SK-N-SH treated with all-trans-retinoic acid at 6 μM for 48 hours (cell line): ENCODE results near the gene FGF22.

Source experiments
- ATAC-seq: fragments of 200-7000 bp; cut with Tn5 transposase; 3 replicates; pipeline ENCODE4 v1.9.1; 2020; ENCODE audit warnings: mild to moderate bottlenecking, moderate library complexity
- BACH2 ChIP-seq: fragments of 250-450 bp; sonication (Bioruptor Pico); IDR thresholded peaks from 2 replicates; pipeline ENCODE4 v1.9.0; 2021; ENCODE audit warnings: mild to moderate bottlenecking, borderline replicate concordance
- GLIS3 ChIP-seq: fragments of 250-450 bp; sonication (Bioruptor Pico); IDR thresholded peaks from 2 replicates; pipeline ENCODE4 v1.5.0; 2020; ENCODE audit warnings: mild to moderate bottlenecking, moderate library complexity
- OSR1 ChIP-seq: fragments of 250-450 bp; sonication (Bioruptor Pico); IDR thresholded peaks from 2 replicates; pipeline ENCODE4 v1.8.0; 2022; ENCODE audit warnings: moderate library complexity, mild to moderate bottlenecking, inconsistent platforms
- POU6F1 ChIP-seq: fragments of 250-450 bp; sonication (Bioruptor Pico); IDR thresholded peaks from 2 replicates; pipeline ENCODE4 v1.8.0; 2021; ENCODE audit warnings: low read depth, mild to moderate bottlenecking, moderate library complexity, borderline replicate concordance
- PPARA ChIP-seq: fragments of 250-450 bp; sonication (Bioruptor Pico); IDR thresholded peaks from 2 replicates; pipeline ENCODE4 v1.5.0; 2020; ENCODE audit warnings: mild to moderate bottlenecking, borderline replicate concordance
- RARB ChIP-seq: fragments of 250-450 bp; sonication (Bioruptor Pico); IDR thresholded peaks from 2 replicates; pipeline ENCODE4 v1.8.0; 2021; ENCODE audit warnings: mild to moderate bottlenecking, moderate library complexity
- SNAI2 ChIP-seq: fragments of 250-450 bp; sonication (Bioruptor Pico); IDR thresholded peaks from 2 replicates; pipeline ENCODE4 v1.5.0; 2020; ENCODE audit warnings: mild to moderate bottlenecking, moderate library complexity
- TCF4 ChIP-seq: fragments of 250-450 bp; sonication (Bioruptor Pico); IDR thresholded peaks from 2 replicates; pipeline ENCODE4 v1.8.0; 2021; ENCODE audit warnings: mild to moderate bottlenecking, moderate library complexity, borderline replicate concordance
- TOX ChIP-seq: fragments of 250-450 bp; sonication (Bioruptor Pico); IDR thresholded peaks from 2 replicates; pipeline ENCODE4 v1.8.0; 2021; ENCODE audit warnings: mild to moderate bottlenecking, moderate library complexity, borderline replicate concordance
- ZFP3 ChIP-seq: fragments of 250-450 bp; sonication (Bioruptor Pico); IDR thresholded peaks from 2 replicates; pipeline ENCODE4 v1.5.0; 2020; ENCODE audit warnings: mild to moderate bottlenecking, moderate library complexity
- ZFP30 ChIP-seq: fragments of 450-650 bp; formaldehyde crosslinking; IDR thresholded peaks from 2 replicates; pipeline ENCODE4 v1.5.0; 2022; ENCODE audit warnings: mild to moderate bottlenecking, moderate library complexity
- ZNF565 ChIP-seq: fragments of 450-650 bp; formaldehyde crosslinking; conservative IDR thresholded peaks from 2 replicates; pipeline ENCODE4 v1.5.0; 2020; ENCODE audit warnings: low read depth, mild to moderate bottlenecking, moderate library complexity
- ZNF8 ChIP-seq: fragments of 450-650 bp; formaldehyde crosslinking; IDR thresholded peaks from 2 replicates; pipeline ENCODE4 v1.5.0; 2020; ENCODE audit warnings: mild to moderate bottlenecking, moderate library complexity
- TF ChIP-seq, protein P1 (sequence below): fragments of 250-450 bp; sonication (Bioruptor Pico); IDR thresholded peaks from 2 replicates; pipeline ENCODE4 v1.5.1; 2021; ENCODE audit warnings: mild to moderate bottlenecking, moderate library complexity
- TF ChIP-seq, protein P2 (sequence below): fragments of 250-450 bp; sonication (Bioruptor Pico); IDR thresholded peaks from 2 replicates; pipeline ENCODE4 v1.8.0; 2020; ENCODE audit warnings: mild to moderate bottlenecking, moderate library complexity, borderline replicate concordance

Gene FGF22

GRCh38 chr19:610071-610800 lies 29.4 kb upstream of the FGF22 start:
- no peak for ATAC-seq
- TF ChIP-seq OSR1 (CRISPR knock-in tag) (no peak), GLIS3 (CRISPR knock-in tag) (no peak), ZFP3 (CRISPR knock-in tag) (no peak), ZFP30 (CRISPR knock-in tag) (no peak), PPARA (CRISPR knock-in tag) (no peak), SNAI2 (CRISPR knock-in tag) (no peak), TOX (CRISPR knock-in tag) (no peak), ZNF565 (CRISPR knock-in tag) (no peak), ZNF8 (CRISPR knock-in tag) (no peak), RARB (CRISPR knock-in tag) (no peak)
- TF ChIP-seq, protein P1, sequence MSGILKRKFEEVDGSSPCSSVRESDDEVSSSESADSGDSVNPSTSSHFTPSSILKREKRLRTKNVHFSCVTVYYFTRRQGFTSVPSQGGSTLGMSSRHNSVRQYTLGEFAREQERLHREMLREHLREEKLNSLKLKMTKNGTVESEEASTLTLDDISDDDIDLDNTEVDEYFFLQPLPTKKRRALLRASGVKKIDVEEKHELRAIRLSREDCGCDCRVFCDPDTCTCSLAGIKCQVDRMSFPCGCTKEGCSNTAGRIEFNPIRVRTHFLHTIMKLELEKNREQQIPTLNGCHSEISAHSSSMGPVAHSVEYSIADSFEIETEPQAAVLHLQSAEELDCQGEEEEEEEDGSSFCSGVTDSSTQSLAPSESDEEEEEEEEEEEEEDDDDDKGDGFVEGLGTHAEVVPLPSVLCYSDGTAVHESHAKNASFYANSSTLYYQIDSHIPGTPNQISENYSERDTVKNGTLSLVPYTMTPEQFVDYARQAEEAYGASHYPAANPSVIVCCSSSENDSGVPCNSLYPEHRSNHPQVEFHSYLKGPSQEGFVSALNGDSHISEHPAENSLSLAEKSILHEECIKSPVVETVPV = no peak
- TF ChIP-seq, protein P2, sequence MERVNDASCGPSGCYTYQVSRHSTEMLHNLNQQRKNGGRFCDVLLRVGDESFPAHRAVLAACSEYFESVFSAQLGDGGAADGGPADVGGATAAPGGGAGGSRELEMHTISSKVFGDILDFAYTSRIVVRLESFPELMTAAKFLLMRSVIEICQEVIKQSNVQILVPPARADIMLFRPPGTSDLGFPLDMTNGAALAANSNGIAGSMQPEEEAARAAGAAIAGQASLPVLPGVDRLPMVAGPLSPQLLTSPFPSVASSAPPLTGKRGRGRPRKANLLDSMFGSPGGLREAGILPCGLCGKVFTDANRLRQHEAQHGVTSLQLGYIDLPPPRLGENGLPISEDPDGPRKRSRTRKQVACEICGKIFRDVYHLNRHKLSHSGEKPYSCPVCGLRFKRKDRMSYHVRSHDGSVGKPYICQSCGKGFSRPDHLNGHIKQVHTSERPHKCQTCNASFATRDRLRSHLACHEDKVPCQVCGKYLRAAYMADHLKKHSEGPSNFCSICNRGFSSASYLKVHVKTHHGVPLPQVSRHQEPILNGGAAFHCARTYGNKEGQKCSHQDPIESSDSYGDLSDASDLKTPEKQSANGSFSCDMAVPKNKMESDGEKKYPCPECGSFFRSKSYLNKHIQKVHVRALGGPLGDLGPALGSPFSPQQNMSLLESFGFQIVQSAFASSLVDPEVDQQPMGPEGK (CRISPR knock-in tag) = no peak

- peak; percentile 61 for ATAC-seq
- TF ChIP-seq TCF4 (CRISPR knock-in tag) (peak; percentile 21; the same call in 1 of the 2 replicates), POU6F1 (CRISPR knock-in tag) (no peak)
- TF ChIP-seq, protein P2 (CRISPR knock-in tag) = peak; percentile 32; the same call in 1 of the 2 replicates
- TF ChIP-seq, all 23 proteins: peak for 2
Measured at GRCh38 chr19:610801-611480, 28.7 kb upstream of the FGF22 start.

DNA sequence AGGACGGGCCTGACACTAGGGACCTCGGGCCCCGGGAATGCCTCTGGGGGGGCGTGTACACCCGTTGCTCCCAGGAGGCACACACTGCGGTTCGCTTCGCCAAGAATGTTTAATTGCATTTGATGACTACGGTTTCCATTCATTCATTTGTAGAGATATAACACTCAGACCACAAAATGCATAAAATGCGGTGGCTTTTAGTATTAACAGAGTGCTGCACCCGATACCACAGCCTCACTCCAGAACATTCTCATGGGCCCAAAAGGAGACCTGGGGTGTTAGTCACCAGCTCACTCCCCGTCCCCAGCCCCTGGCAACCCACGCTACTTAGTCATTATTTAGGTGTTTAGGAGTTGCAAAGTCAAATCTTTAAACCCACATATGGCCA lies 28.2 kb upstream of the FGF22 start:
- ATAC-seq = peak; percentile 68
- TF ChIP-seq, protein P2 (CRISPR knock-in tag) = peak; percentile 92; the same call in 1 of the 2 replicates
- TF ChIP-seq BACH2 (no peak), SNAI2 (CRISPR knock-in tag) (no peak)
- TF ChIP-seq, all 23 proteins: peak for 1

DNA sequence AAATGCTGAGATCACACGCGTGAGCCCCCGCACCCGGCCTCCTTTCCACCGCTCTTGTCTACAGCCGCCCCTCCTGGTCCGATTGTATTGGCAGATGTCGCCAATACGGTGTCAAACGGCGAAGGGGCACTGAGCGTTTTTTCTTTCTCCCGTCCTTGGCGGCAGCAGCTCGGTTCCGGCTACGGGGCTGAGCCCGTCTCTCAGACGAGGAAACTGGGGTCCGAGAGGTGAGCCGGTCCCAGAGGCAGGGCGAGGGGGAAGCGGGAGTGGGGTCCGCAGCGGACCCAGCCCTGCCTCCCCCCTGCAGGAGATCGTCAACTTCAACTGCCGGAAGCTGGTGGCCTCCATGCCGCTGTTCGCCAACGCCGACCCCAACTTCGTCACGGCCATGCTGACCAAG lies 26.7 kb upstream of the FGF22 start:
- ATAC-seq = no peak
- TF ChIP-seq GLIS3 (CRISPR knock-in tag) = no peak
